ENCODE data around the gene POLA1.

DNA sequence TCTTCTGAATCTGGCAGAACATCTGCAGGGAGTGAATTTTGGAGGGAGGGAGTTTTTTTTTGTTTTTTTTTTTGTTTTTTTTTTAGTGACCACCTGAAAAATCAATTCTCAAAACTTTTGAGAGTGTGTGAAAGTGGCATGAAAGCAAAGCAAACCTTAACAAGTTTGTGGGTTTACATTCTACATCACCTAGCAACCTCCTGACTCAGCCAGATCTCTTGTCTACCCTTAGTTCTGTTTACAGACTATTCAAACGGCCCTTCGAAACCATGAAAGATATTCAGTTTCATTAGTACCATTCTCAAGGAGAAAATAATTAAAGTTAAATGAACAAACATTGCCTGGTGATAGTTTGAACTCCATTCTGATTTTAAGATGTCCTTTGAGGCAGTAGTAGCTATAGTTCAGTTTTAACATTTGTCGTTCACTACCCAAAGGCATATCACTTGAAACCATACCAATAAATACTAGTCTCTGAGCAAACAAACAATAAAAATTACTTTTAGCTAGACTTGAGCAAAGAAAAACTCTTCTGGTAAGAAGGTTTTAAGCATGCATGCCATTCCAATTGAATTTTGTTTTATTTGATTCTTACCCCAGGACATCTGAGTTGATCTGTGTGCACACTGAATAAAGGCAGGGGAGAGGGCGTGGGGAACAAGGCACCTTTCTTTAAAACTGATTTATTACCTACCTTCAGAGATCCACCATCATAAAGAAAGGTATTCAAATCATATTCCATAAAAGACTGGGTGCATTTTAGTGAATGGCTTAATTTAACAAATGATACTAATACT lies 184.3 kb downstream of the POLA1 start:
- TF ChIP-seq, protein P1, sequence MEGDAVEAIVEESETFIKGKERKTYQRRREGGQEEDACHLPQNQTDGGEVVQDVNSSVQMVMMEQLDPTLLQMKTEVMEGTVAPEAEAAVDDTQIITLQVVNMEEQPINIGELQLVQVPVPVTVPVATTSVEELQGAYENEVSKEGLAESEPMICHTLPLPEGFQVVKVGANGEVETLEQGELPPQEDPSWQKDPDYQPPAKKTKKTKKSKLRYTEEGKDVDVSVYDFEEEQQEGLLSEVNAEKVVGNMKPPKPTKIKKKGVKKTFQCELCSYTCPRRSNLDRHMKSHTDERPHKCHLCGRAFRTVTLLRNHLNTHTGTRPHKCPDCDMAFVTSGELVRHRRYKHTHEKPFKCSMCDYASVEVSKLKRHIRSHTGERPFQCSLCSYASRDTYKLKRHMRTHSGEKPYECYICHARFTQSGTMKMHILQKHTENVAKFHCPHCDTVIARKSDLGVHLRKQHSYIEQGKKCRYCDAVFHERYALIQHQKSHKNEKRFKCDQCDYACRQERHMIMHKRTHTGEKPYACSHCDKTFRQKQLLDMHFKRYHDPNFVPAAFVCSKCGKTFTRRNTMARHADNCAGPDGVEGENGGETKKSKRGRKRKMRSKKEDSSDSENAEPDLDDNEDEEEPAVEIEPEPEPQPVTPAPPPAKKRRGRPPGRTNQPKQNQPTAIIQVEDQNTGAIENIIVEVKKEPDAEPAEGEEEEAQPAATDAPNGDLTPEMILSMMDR (IDR thresholded peaks at IDR 0.05) = no peak
- no peak for TF ChIP-seq EZH2 (IDR thresholded peaks at IDR 0.05; ENCODE audit: borderline replicate concordance, insufficient read depth, low read depth, low read length, poor library complexity, severe bottlenecking)

Measured in B cell (primary cell).